DND-41 (cell line): ENCODE measurements around the gene DDX27.

Source experiments
- ATAC-seq: fragments of 200-7000 bp; cut with Tn5 transposase; 3 replicates; pipeline ENCODE4 v1.9.1; 2021; ENCODE audit warnings: low read depth; ENCODE audit not compliant: insufficient read depth
- DNase-seq: peaks from one replicate; pipeline ENCODE4 v3.0.0-alpha.2; 2020
- H2AFZ ChIP-seq: 2 replicates; pipeline ENCODE4 v1.6.0; 2012; ENCODE audit warnings: low read depth, low read length
- H3K27ac ChIP-seq: 2 replicates; pipeline ENCODE4 v1.5.1; 2012; ENCODE audit warnings: low read length, inconsistent platforms
- H3K27me3 ChIP-seq: fragments of 200-600 bp; sonication (generic); 2 replicates; pipeline ENCODE4 v1.6.0; 2012; ENCODE audit warnings: low read length, mild to moderate bottlenecking, inconsistent platforms; ENCODE audit not compliant: insufficient read depth, poor library complexity
- H3K36me3 ChIP-seq: 2 replicates; pipeline ENCODE4 v1.5.1; 2012; ENCODE audit warnings: low read length, inconsistent platforms; ENCODE audit not compliant: insufficient read depth
- H3K4me1 ChIP-seq: 2 replicates; pipeline ENCODE4 v1.5.1; 2012; ENCODE audit warnings: mild to moderate bottlenecking, low read length; ENCODE audit not compliant: insufficient read depth
- H3K4me2 ChIP-seq: 2 replicates; pipeline ENCODE4 v1.6.0; 2012; ENCODE audit warnings: mild to moderate bottlenecking, moderate library complexity, low read length, inconsistent platforms; ENCODE audit not compliant: insufficient read depth
- H3K4me3 ChIP-seq, 2 experiments: fragments of 200-600 bp in 1 of 2; shearing (Covaris generic) in 1 of 2; 2 replicates each; pipeline ENCODE4 v1.5.1; 2012 to 2016; ENCODE audit warnings: inconsistent platforms in 2 of 2, low read length in 2 of 2, mild to moderate bottlenecking in 2 of 2, low read depth in 1 of 2, moderate library complexity in 1 of 2
- H3K79me2 ChIP-seq: 2 replicates; pipeline ENCODE4 v1.6.0; 2012; ENCODE audit warnings: low read length, inconsistent platforms; ENCODE audit not compliant: insufficient read depth
- H3K9ac ChIP-seq: 2 replicates; pipeline ENCODE4 v1.6.0; 2012; ENCODE audit warnings: low read depth, mild to moderate bottlenecking, inconsistent platforms, low read length, moderate library complexity
- H3K9me3 ChIP-seq: 2 replicates; pipeline ENCODE4 v1.5.1; 2012; ENCODE audit warnings: low read length, moderate library complexity, mild to moderate bottlenecking, inconsistent platforms; ENCODE audit not compliant: insufficient read depth, severe bottlenecking
- H4K20me1 ChIP-seq: 2 replicates; pipeline ENCODE4 v1.6.0; 2012; ENCODE audit warnings: low read length; ENCODE audit not compliant: insufficient read depth
- CTCF ChIP-seq: IDR thresholded peaks from 2 replicates; pipeline ENCODE4 v1.5.1; 2012; ENCODE audit warnings: borderline replicate concordance, low read length, moderate library complexity, mild to moderate bottlenecking; ENCODE audit not compliant: poor library complexity, severe bottlenecking; ENCODE audit errors: extremely low read depth
- EZH2 ChIP-seq: IDR thresholded peaks from 3 replicates; pipeline ENCODE4 v1.6.1; 2012; ENCODE audit warnings: borderline replicate concordance, low read depth, mild to moderate bottlenecking, moderate library complexity, low read length, inconsistent platforms; ENCODE audit not compliant: severe bottlenecking

The DDX27 gene

GRCh38 chr20:49277786-49278035 is 58.5 kb downstream of the DDX27 start:
- H3K27ac ChIP-seq = peak overlapping the region; percentile 94
- H3K4me1 ChIP-seq = peaks cover 58% of the 10 kb centered on the region
- peak overlapping the region; percentile 78 to 81; a peak in 3 of 4 replicates for H3K4me3 ChIP-seq
- H3K27me3 ChIP-seq = no peaks in the 10 kb centered on the region
- peaks cover 83% of the 10 kb centered on the region for H3K79me2 ChIP-seq
- H2AFZ ChIP-seq = peak overlapping the region; percentile 64
- TF ChIP-seq EZH2 (no peak), CTCF (no peak)
- H4K20me1 ChIP-seq = peaks cover 29% of the 10 kb centered on the region
- peak overlapping the region; percentile 93 for H3K4me2 ChIP-seq
- ATAC-seq = no peak
- H3K36me3 ChIP-seq = peaks cover 67% of the 10 kb centered on the region
- H3K9ac ChIP-seq = peak overlapping the region; percentile 83
- DNase-seq = no peak
- peaks cover 34% of the 10 kb centered on the region for H3K9me3 ChIP-seq

- H2AFZ ChIP-seq = peak within 1 kb of the TSS; percentile 66
- peak within 1 kb of the TSS; percentile 93 for H3K4me2 ChIP-seq
- peak within 1 kb of the TSS; percentile 78 to 81 for H3K4me3 ChIP-seq
- DNase-seq = peak; percentile 99
- peak; percentile 88 for ATAC-seq
- H3K36me3 ChIP-seq = peaks cover 67% of the 10 kb centered on the region
- TF ChIP-seq CTCF (peak; percentile 12), EZH2 (no peak)
- H3K9ac ChIP-seq = peak within 1 kb of the TSS; percentile 83
- H3K27me3 ChIP-seq = no peaks in the 10 kb centered on the region
- peaks cover 39% of the 10 kb centered on the region for H3K9me3 ChIP-seq
- H4K20me1 ChIP-seq = peaks cover 34% of the 10 kb centered on the region
- H3K79me2 ChIP-seq = peaks cover 86% of the 10 kb centered on the region
- H3K4me1 ChIP-seq = peaks cover 63% of the 10 kb centered on the region
- H3K27ac ChIP-seq = peak within 1 kb of the TSS; percentile 94
Observed at GRCh38 chr20:49278036-49278817, 59.0 kb downstream of the DDX27 start, which contains the start of gene ZNFX1. Gene ZNFX1, minus strand, starts transcription at chr20:49278057. Its CDS starts 2,218 bp downstream, at chr20:49275839.

- Histone ChIP-seq H3K4me3 (peak overlapping the region; percentile 78 to 81), H3K9ac (peak overlapping the region; percentile 83), H2AFZ (peak overlapping the region; percentile 66), H4K20me1 (peaks cover 42% of the 10 kb centered on the region), H3K36me3 (peaks cover 68% of the 10 kb centered on the region), H3K79me2 (peaks cover 86% of the 10 kb centered on the region), H3K27me3 (no peaks in the 10 kb centered on the region), H3K27ac (peak overlapping the region; percentile 94), H3K4me1 (peaks cover 72% of the 10 kb centered on the region), H3K4me2 (peak overlapping the region; percentile 93), H3K9me3 (peaks cover 43% of the 10 kb centered on the region)
- ATAC-seq (no peak), DNase-seq (peak; percentile 45)
- no peak for TF ChIP-seq CTCF
- TF ChIP-seq EZH2 = no peak
Observed at GRCh38 chr20:49278818-49279676, 59.8 kb downstream of the DDX27 start.
